Peyer's patch (tissue), 4 donors: ENCODE results near the gene PHF13. TPM values are rescaled to one million over a fixed set of nuclear protein-coding genes. Genes with fewer than 3 reads are reported as not detected.
A peak's percentile ranks its signal among the peaks of the same experiment; 100 is the strongest.
"Not testable (repeated sequence)": the region's sequence is repeated elsewhere in the genome, so short reads cannot be mapped to it uniquely, and the experiment has no call there.

Source experiments
- DNase-seq, 3 donors: peaks; one replicate each; pipeline ENCODE4 v3.0.0-alpha.2; 2017 to 2019
- H3K27ac ChIP-seq, 4 donors: fragments of 200-600 bp; sonication (generic); one replicate each; pipeline ENCODE4 v1.5.1; 2016 to 2019
- H3K27me3 ChIP-seq, 2 donors: fragments of 200-600 bp; sonication (generic); one replicate each; pipeline ENCODE4 v1.5.1; 2019
- H3K36me3 ChIP-seq, 3 donors: fragments of 200-600 bp; sonication (generic); one replicate each; pipeline ENCODE4 v1.5.1; 2016 to 2019
- H3K4me1 ChIP-seq, 4 donors: fragments of 200-600 bp; sonication (generic); one replicate each; pipeline ENCODE4 v1.5.1; 2016 to 2019
- H3K4me3 ChIP-seq, 4 donors: fragments of 200-600 bp; sonication (generic); 1 replicate in 3 of 4; 2 replicates in 1 of 4; pipeline ENCODE4 v1.5.1; 2016 to 2019; ENCODE audit warnings: mild to moderate bottlenecking in 1 of 4
- H3K9me3 ChIP-seq, 4 donors: fragments of 200-600 bp; sonication (generic); one replicate each; pipeline ENCODE4 v1.5.1; 2016 to 2019; ENCODE audit warnings: mild to moderate bottlenecking in 1 of 4
- POLR2A ChIP-seq, 2 donors: fragments of 450-650 bp; IDR thresholded peaks; one replicate each; pipeline ENCODE4 v1.5.1; 2017; ENCODE audit warnings: antibody characterized with exemption in 2 of 2, mild to moderate bottlenecking in 2 of 2, moderate library complexity in 2 of 2
- total RNA-seq, 4 donors: library from RNA; depleted of rRNA; stranded (reverse); fragments of >200 nt; gene quantifications; one replicate each; pipeline ENCODE4 v1.1.0, GENCODE V29; 2016
- TF ChIP-seq, protein P1 (sequence below), 6 experiments: fragments of 450-650 bp in 4 of 6; fragments of 200-600 bp in 2 of 6; sonication (generic) in 1 of 6; IDR thresholded peaks; one replicate each; pipeline ENCODE4 v1.5.1; 2017 to 2019; ENCODE audit warnings: antibody characterized with exemption in 6 of 6, mild to moderate bottlenecking in 3 of 6, moderate library complexity in 1 of 6

PHF13 gene
- total RNA-seq, 4 donors from 2014 or later: 3.3 to 7.4 (median 6.0) TPM

DNA sequence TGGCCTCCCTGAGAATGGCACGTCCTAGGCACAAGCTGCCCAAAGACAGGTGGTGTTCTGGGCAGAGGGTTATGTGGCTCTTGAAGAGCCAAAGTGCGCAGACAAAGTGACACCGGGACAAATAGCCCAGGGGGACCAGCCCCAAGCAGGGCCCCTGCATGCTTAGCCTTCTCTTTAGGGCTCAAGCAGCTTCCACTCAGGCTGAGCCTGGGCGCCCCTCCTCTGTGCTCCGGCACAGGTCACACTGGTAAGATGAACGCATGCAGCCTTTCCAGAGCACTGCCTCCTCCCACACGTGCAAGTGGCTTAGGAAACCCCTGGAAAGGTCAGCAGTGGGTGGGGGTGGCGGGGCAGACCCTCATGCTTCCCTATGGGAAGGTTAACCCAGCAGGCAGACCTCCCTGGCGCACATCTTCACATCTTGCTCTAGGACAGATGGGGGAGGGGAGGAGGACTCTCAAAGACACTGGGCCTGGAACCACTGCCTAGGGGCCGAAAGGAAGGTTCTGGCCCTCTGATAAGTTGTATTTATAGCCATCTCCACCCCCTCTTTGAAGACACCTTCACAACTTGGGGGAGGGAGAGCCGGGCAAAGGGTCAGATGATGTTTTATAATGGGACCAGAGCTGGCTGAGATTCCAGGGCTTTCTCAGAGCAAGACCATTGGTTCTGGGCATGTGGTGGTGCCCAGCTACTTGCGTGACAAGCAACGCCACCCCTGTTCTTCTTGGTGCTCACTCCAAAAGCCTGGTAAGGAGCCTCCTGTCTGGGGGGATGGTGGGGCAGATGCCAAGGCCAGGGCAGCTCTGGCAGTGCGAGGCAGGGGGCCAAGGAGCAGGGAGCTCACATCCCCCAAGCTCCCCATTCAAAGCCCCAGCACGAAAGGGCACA lies 16.4 kb upstream of the PHF13 start:
- H3K4me1 ChIP-seq: peaks cover 0 to 55% (median 16%) of the 10 kb centered on the region in 4 donors
- TF ChIP-seq, protein P1, sequence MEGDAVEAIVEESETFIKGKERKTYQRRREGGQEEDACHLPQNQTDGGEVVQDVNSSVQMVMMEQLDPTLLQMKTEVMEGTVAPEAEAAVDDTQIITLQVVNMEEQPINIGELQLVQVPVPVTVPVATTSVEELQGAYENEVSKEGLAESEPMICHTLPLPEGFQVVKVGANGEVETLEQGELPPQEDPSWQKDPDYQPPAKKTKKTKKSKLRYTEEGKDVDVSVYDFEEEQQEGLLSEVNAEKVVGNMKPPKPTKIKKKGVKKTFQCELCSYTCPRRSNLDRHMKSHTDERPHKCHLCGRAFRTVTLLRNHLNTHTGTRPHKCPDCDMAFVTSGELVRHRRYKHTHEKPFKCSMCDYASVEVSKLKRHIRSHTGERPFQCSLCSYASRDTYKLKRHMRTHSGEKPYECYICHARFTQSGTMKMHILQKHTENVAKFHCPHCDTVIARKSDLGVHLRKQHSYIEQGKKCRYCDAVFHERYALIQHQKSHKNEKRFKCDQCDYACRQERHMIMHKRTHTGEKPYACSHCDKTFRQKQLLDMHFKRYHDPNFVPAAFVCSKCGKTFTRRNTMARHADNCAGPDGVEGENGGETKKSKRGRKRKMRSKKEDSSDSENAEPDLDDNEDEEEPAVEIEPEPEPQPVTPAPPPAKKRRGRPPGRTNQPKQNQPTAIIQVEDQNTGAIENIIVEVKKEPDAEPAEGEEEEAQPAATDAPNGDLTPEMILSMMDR (IDR thresholded peaks at IDR 0.05): no peak
- no peak for TF ChIP-seq POLR2A (IDR thresholded peaks at IDR 0.05)
- H3K36me3 ChIP-seq: peaks cover 0 to 65% (median 0%) of the 10 kb centered on the region in 3 donors
- H3K9me3 ChIP-seq: no peaks in the 10 kb centered on the region
- H3K27ac ChIP-seq: peak overlapping the region in 1 of 4 donors; percentile 35
- no peak overlapping the region for H3K4me3 ChIP-seq
- peak in 1 of 3 donors; percentile 38 for DNase-seq
- no peaks in the 10 kb centered on the region for H3K27me3 ChIP-seq

DNA sequence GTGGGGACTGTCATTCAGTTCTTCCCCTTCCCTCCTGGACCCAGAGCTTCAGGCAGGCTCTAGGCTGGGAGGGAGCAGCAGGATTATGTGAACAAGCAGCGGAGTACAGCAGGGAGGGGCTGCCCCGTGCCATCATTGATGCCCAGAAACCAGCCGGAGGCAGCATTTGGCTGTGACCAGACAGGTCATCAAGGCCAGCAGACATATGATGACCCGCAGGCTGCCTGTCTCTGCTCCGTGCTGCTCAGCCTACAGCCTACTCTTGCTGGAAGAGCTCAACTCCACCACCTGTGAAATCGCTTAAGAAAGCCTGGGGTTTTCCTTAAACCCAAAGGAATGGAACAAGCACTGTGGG lies 15.8 kb upstream of the PHF13 start:
- H3K4me1 ChIP-seq: peaks cover 0 to 55% (median 16%) of the 10 kb centered on the region in 4 donors
- no peak overlapping the region for H3K4me3 ChIP-seq

DNA sequence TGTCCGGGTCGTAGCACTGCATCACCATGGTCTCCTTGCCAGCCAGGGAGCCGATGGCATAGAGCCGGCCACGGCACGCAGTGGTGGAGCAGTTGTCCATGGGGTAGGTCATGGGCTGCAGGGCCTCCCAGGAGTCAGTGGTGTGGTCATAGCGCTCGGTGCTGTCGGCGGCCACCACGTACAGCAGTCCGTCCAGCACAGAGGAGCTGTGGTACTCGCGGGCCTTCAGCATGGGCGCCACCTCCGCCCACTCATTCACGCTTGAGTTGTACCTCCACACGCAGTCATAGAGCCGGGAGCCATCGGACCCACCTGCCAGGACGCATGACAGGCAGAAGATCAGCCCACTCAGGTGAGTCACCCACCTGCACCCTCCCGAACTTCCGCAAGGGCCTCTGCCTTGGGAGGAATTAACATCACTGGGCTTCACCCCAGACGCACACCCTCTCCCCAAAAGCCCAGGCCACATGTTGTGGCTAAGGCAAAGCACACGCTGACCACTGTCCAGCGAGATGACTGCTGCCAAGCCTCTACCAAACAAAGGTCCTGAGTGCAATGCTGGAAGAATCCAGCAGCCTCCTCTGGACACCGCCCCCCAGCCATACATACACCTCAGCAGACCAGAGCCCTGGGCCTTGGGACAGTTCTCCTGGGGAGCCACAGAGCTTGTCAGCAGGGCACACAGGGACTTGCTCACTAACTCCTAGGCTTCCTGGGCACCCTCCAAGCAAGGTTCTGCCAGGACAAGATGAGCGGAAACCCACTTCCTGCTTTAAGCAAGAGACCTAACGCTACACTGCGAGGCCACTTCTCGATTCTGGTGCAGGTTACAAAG lies 14.2 kb upstream of the PHF13 start:
- no peaks in the 10 kb centered on the region for H3K9me3 ChIP-seq
- H3K36me3 ChIP-seq: peaks cover 0 to 44% (median 0%) of the 10 kb centered on the region in 3 donors
- H3K4me1 ChIP-seq: peaks cover 0 to 57% (median 18%) of the 10 kb centered on the region in 4 donors
- TF ChIP-seq, protein P1 (IDR thresholded peaks at IDR 0.05): no peak
- TF ChIP-seq POLR2A (IDR thresholded peaks at IDR 0.05): no peak
- peak; percentile 49 to 82 (median 79) for DNase-seq
- peak overlapping the region; percentile 17 to 99 (median 64) for H3K27ac ChIP-seq
- peak overlapping the region; percentile 9 to 98 (median 97) for H3K4me3 ChIP-seq
- no peaks in the 10 kb centered on the region for H3K27me3 ChIP-seq

More for the DNA sequence above, 15.8 kb upstream of the PHF13 start:
- DNase-seq: no peak
- Histone ChIP-seq H3K9me3 (no peaks in the 10 kb centered on the region), H3K36me3 (peaks cover 0 to 60% (median 0%) of the 10 kb centered on the region in 3 donors), H3K27ac (no peak overlapping the region), H3K27me3 (no peaks in the 10 kb centered on the region)
- no peak for TF ChIP-seq POLR2A (IDR thresholded peaks at IDR 0.05)
- TF ChIP-seq, protein P1 (IDR thresholded peaks at IDR 0.05): no peak

DNA sequence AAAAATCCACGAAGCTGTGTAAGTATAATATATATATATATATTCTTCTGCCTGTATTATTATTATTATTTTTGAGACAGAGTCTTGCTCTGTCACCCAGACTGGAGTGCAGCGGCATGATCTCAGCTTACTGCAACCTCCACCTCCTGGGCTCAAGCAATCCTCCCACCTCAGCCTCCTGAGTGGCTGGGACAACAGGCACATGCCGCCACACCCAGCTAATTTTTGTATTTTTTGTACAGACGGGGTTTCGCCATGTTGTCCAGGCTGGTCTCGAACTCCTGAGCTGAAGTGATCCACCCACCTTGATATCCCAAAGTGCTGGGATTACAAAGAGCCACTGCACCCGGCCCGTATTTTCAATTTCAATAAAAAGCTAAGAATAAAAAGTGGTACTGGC lies 13.5 kb upstream of the PHF13 start:
- DNase-seq, H3K9me3 ChIP-seq, H3K27me3 ChIP-seq: not testable (repeated sequence)
- peak overlapping the region; percentile 54 to 98 (median 97) for H3K4me3 ChIP-seq
- peaks cover 0 to 37% (median 0%) of the 10 kb centered on the region in 3 donors for H3K36me3 ChIP-seq
- peaks cover 0 to 59% (median 18%) of the 10 kb centered on the region in 4 donors for H3K4me1 ChIP-seq
- peak overlapping the region in 3 of 4 donors; percentile 92 to 99 (median 98) for H3K27ac ChIP-seq

DNA sequence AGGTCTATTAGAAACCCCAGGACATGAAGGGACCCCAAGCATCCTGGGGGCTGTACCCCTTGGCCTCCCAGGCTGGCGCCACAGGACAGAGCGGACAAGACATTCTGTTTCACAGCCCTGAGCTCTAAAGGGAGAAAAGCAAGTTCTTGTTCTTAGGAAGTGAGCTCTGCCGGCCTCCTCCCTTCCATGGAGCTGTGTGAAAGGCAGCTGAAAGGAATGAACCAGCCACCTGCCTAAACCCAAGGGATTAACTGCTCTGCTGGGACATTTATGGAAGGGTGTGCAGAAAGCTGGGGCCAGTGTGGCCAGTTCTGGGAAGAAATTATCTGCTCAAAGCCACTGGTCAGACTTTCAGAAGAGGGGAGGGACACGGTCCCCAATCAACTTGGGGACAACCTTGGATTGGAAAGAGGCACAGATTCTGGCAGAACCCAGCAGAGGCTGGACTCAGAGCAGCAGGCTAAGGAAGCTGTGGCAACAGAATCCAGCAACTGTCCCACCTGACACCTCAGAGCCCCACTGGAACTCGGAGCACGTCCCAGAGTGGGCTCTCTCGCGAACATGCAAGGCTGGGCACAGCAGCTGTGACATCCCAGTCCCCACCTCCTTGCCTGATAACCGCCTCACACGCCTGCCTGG lies 13.0 kb upstream of the PHF13 start:
- H3K27ac ChIP-seq: peak overlapping the region; percentile 92 to 99 (median 98)
- peaks cover 0 to 32% (median 0%) of the 10 kb centered on the region in 3 donors for H3K36me3 ChIP-seq
- no peaks in the 10 kb centered on the region for H3K27me3 ChIP-seq
- DNase-seq: no peak
- no peak for TF ChIP-seq POLR2A (IDR thresholded peaks at IDR 0.05)
- TF ChIP-seq, protein P1 (IDR thresholded peaks at IDR 0.05): no peak
- H3K9me3 ChIP-seq: no peaks in the 10 kb centered on the region
- H3K4me3 ChIP-seq: peak overlapping the region; percentile 54 to 98 (median 97)
- H3K4me1 ChIP-seq: peaks cover 0 to 54% (median 18%) of the 10 kb centered on the region in 4 donors
